Thymus (tissue), 11 donors: Measurements from ENCODE around the gene CPSF4L. TPM values are rescaled to one million over a fixed set of nuclear protein-coding genes. Genes with fewer than 3 reads are reported as not detected.
A peak's percentile ranks its signal among the peaks of the same experiment; 100 is the strongest.

Source experiments
- DNase-seq, 9 donors: peaks; one replicate each; pipeline ENCODE4 v3.0.0-alpha.2; 2013; ENCODE audit warnings: low spot score in 9 of 9, low read depth in 6 of 9, missing footprints in 1 of 9
- H3K27ac ChIP-seq, 2 donors: one replicate each; pipeline ENCODE4 v1.5.1; 2013; ENCODE audit warnings: control low read depth in 1 of 2, low read depth in 1 of 2, low read length in 1 of 2, mild to moderate bottlenecking in 1 of 2, moderate library complexity in 1 of 2
- H3K27me3 ChIP-seq, 2 donors: one replicate each; pipeline ENCODE4 v1.5.1; 2013; ENCODE audit warnings: low read length in 1 of 2; ENCODE audit not compliant: control insufficient read depth in 2 of 2, insufficient read depth in 1 of 2
- H3K36me3 ChIP-seq, 2 donors: one replicate each; pipeline ENCODE4 v1.5.1; 2013; ENCODE audit warnings: low read length in 1 of 2, mild to moderate bottlenecking in 1 of 2, moderate library complexity in 1 of 2; ENCODE audit not compliant: control insufficient read depth in 2 of 2, insufficient read depth in 2 of 2
- H3K4me1 ChIP-seq, 2 donors: one replicate each; pipeline ENCODE4 v1.5.1; 2013; ENCODE audit warnings: low read length in 2 of 2; ENCODE audit not compliant: control insufficient read depth in 2 of 2, insufficient read depth in 2 of 2
- H3K4me3 ChIP-seq, 2 donors: one replicate each; pipeline ENCODE4 v1.5.1; 2013; ENCODE audit warnings: low read length in 2 of 2, control low read depth in 1 of 2, mild to moderate bottlenecking in 1 of 2
- H3K9me3 ChIP-seq, 2 donors: one replicate each; pipeline ENCODE4 v1.5.1; 2013; ENCODE audit warnings: low read length in 1 of 2, mild to moderate bottlenecking in 1 of 2; ENCODE audit not compliant: control insufficient read depth in 2 of 2, insufficient read depth in 1 of 2
- WGBS: extraction: QIAGEN DNeasy Blood & Tissue Kit; methylation state at CpG from one replicate; pipeline ENCODE4 v1.1.7; 2013; 5-methylcytosine and 5-hydroxymethylcytosine counted together
- polyA plus RNA-seq: library from polyadenylated mRNA; stranded (reverse); fragments of 200-250 nt; gene quantifications from one replicate; pipeline ENCODE4 v1.2.3, GENCODE V29; 2013
- total RNA-seq: library from RNA; stranded (reverse); fragments of 120-200 nt; gene quantifications from one replicate; pipeline ENCODE4 v1.2.4, GENCODE V29; 2013
- donor health status: healthy.

The CPSF4L gene
- total and polyA plus RNA-seq, 2 donors, result not detected

- H3K27ac ChIP-seq, result no peak overlapping the region
- no peaks in the 10 kb centered on the region for H3K4me1 ChIP-seq
- WGBS, result 95% methylated on average over 10 of the region's 10 CpGs
Measured at GRCh38 chr17:73250851-73251640, 10.6 kb downstream of the CPSF4L start.

DNA sequence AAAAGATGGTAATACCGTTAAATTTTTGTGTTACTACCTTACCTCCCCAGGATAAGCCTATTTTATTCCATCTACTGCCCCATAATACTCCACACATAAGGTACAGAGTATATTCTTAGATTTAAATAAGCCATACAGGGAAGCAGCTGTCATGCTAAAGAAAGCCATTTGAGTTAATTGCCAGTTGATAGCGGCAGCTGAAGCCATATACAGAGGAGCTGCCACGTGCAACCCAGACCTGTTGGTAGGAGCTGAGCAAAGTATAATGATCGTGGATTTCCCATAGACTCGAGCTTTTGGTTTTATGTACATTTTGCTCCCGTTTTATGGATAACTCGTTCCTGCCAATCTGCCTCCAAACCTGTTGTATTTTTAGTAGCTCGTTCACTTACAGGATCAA, 12.0 kb downstream of the CPSF4L start:
- Histone ChIP-seq H3K27ac (no peak overlapping the region), H3K36me3 (peaks cover 18 to 19% of the 10 kb centered on the region in 2 donors), H3K4me3 (no peak overlapping the region), H3K4me1 (no peaks in the 10 kb centered on the region), H3K27me3 (no peaks in the 10 kb centered on the region), H3K9me3 (no peaks in the 10 kb centered on the region)
- WGBS, result 97% methylated on average over 8 of the region's 8 CpGs
- DNase-seq, result no peak

More at GRCh38 chr17:73250851-73251640, 10.6 kb downstream of the CPSF4L start:
- DNase-seq, result no peak
- Histone ChIP-seq H3K27me3 (no peaks in the 10 kb centered on the region), H3K9me3 (no peaks in the 10 kb centered on the region), H3K4me3 (no peak overlapping the region), H3K36me3 (peaks cover 10 to 18% of the 10 kb centered on the region in 2 donors)

DNA sequence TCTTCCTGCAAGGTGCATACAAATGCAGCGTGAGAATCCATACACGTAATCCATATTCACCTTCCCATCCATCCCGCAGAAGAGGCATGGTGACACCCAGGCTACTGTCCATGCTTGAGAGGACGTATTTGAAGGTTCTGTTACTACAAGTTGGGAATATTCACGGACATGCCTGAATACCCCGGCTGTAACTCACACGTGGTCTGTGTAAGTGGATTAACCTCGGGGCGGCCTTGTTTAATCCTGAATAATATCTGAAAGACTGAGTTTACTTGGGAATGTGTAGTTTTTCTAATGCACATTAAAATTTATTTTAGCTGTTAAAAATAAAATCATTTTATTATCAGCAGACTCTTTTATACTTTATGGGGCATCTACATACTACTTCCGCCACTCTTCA, 13.1 kb downstream of the CPSF4L start:
- Histone ChIP-seq H3K4me3 (no peak overlapping the region), H3K4me1 (no peaks in the 10 kb centered on the region), H3K27me3 (no peaks in the 10 kb centered on the region), H3K9me3 (no peaks in the 10 kb centered on the region), H3K36me3 (peaks cover 24 to 25% of the 10 kb centered on the region in 2 donors), H3K27ac (no peak overlapping the region)
- no peak for DNase-seq
- WGBS, result 98% methylated on average over 10 of the region's 10 CpGs

- Histone ChIP-seq H3K27me3 (no peaks in the 10 kb centered on the region), H3K27ac (no peak overlapping the region), H3K9me3 (no peaks in the 10 kb centered on the region), H3K4me3 (no peak overlapping the region), H3K36me3 (peaks cover 27 to 28% of the 10 kb centered on the region in 2 donors), H3K4me1 (no peaks in the 10 kb centered on the region)
- DNase-seq, result no peak
- 95% methylated on average over 2 of the region's 2 CpGs for WGBS
Measured at GRCh38 chr17:73247726-73248125, 14.0 kb downstream of the CPSF4L start.

- Histone ChIP-seq H3K4me3 (no peak overlapping the region), H3K36me3 (peaks cover 33 to 42% of the 10 kb centered on the region in 2 donors), H3K27ac (no peak overlapping the region), H3K4me1 (peaks cover 7 to 13% of the 10 kb centered on the region in 2 donors), H3K9me3 (no peaks in the 10 kb centered on the region), H3K27me3 (no peaks in the 10 kb centered on the region)
- 83% methylated on average over 2 of the region's 2 CpGs for WGBS
- DNase-seq, result no peak
Measured at GRCh38 chr17:73240561-73240960, 21.1 kb downstream of the CPSF4L start.

DNA sequence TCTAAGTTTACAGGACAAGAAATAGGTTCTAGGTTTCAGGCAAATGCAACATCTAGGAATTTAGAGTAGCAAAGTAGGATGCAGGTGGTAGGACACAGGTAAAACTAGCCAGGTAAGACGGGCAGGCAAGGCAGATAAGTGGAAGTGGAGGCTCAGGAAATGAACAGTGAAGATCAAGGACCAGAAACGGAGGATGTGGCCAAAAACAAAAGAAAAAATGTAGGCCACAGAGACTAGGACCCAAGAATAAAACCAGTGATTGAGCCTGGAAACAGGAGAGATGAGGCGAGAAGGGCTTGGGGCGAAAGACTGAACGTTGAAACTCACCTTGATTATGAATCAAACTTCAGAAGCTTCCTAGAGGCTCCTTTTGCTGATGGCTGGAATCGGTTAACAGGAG, 24.0 kb downstream of the CPSF4L start:
- Histone ChIP-seq H3K4me3 (no peak overlapping the region), H3K36me3 (peaks cover 23 to 33% of the 10 kb centered on the region in 2 donors), H3K9me3 (no peaks in the 10 kb centered on the region), H3K27ac (peak overlapping the region in 1 of 2 donors; percentile 43), H3K4me1 (peaks cover 15 to 17% of the 10 kb centered on the region in 2 donors), H3K27me3 (no peaks in the 10 kb centered on the region)
- DNase-seq, result peak in 1 of 9 donors; percentile 23
- 63% methylated on average over 6 of the region's 6 CpGs for WGBS

DNA sequence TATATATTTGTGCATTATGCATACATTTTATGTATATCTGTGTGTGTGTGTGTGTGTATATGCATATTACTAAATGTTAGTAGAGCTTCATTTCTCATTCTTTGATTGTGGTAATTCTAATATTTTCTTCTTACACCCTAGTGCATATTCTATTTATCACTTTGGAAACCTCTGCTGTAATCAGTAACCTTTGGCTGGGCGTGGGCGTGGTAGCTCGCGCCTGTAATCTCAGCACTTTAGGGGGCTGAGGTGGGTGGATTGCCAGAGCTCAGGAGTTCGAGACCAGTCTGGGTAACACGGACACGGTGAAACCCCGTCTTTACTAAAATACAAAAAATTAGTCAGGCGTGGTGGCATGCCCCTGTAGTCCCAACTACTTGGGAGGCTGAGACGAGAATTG, 26.9 kb downstream of the CPSF4L start:
- Histone ChIP-seq H3K36me3 (peaks cover 9 to 19% of the 10 kb centered on the region in 2 donors), H3K4me1 (peaks cover 21 to 25% of the 10 kb centered on the region in 2 donors)

GRCh38 chr17:73232587-73233373, 28.9 kb downstream of the CPSF4L start:
- peak in 5 of 9 donors; percentile 3 to 43 (median 25) for DNase-seq
- H3K4me3 ChIP-seq, result peak overlapping the region; percentile 69 to 99
- no peaks in the 10 kb centered on the region for H3K27me3 ChIP-seq
- peaks cover 0 to 3% of the 10 kb centered on the region in 2 donors for H3K9me3 ChIP-seq
- 1% methylated on average over 48 of the region's 48 CpGs for WGBS
- peaks cover 15 to 24% of the 10 kb centered on the region in 2 donors for H3K4me1 ChIP-seq
- peak overlapping the region; percentile 72 to 77 for H3K27ac ChIP-seq
- peaks cover 9 to 19% of the 10 kb centered on the region in 2 donors for H3K36me3 ChIP-seq

More for the DNA sequence above, 26.9 kb downstream of the CPSF4L start:
- H3K27ac ChIP-seq, result no peak overlapping the region
- H3K4me3 ChIP-seq, result no peak overlapping the region
- no peaks in the 10 kb centered on the region for H3K27me3 ChIP-seq
- WGBS, result 90% methylated on average over 10 of the region's 10 CpGs
- H3K9me3 ChIP-seq, result peaks cover 0 to 3% of the 10 kb centered on the region in 2 donors
- DNase-seq, result no peak
